SW 1271 (cell line): Measurements from ENCODE around the gene C11orf16.
"Not testable (repeated sequence)": the region's sequence is repeated elsewhere in the genome, so short reads cannot be mapped to it uniquely, and the experiment has no call there.

Experiments
- DNase-seq, 2 experiments: peaks; one replicate each; lab custom pipeline; 2025; lab: John Stamatoyannopoulos, UW

C11orf16 gene

DNA sequence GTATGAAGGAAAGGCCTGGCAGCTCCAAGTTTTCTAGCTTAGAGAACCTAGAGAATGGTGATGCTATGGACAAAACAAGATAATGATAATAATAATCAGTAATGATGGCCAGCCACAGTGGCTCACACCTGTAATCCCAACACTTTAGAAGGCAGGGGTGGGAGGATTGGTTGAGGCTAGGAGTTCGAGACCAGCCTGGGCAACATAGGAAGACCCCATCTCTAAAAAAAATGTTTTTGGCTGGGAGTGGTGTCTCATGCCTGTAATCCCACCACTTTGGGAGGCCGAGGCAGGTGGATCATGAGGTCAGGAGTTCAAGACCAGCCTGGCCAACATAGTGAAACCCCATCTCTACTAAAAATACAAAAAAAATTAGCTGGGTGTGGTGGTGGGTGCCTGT is 3.0 kb upstream of the C11orf16 start:
- DNase-seq, result not testable (repeated sequence)

DNA sequence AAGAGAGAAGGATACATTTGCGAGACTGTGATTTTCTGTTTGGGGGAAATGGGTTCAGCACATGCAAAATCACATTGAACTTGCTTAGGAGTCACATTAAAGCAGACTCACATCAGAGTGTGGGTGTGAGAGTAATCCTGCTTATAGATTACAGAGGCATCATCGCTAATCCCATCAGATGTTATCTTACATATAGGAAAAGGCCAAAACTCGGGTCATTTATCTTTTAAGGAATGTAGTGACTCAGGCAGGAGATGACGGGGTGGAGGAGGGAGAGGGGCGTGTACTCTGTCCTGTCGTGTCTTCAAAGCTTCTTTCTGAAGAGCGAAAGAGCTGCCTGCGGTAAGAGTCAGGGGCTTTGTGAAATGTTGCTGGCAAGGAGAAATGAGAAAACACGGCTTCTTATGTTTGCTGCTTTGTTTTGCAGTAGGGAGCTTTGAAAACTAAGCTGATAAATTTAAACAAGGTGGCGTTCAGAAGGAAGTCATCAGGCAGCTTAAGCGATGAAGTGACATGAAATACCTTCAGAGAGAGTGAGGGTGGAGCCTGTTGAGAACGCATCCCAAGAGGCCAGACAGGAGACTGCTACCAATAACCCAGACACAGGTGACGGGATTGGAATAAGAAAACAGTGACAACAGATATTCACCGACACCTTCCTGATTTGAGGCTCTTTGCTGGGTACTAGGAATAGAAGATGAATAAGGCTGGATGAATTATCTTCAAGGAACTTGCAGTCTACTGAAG is 2.2 kb upstream of the C11orf16 start:
- DNase-seq, result no peak

DNA sequence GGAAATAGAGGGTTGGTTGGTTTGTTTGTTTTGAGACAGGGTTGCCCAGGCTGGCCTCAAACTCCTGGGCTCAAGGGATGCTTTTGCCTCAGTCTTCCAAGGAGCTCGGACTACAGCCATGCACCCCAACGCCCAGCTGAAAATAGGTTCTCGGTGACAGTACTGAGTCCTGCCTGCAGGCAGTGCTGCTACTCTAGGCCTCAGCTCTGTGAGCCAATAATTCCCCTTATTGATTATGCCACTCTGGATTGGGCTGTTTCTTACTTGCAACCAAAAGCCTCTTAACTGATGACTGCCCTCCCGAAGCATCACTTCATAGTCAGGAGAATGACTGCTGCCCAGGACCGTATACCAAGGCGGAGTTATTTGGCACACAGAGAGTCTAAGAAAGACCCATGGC is 1.2 kb upstream of the C11orf16 start:
- DNase-seq, result no peak

DNA sequence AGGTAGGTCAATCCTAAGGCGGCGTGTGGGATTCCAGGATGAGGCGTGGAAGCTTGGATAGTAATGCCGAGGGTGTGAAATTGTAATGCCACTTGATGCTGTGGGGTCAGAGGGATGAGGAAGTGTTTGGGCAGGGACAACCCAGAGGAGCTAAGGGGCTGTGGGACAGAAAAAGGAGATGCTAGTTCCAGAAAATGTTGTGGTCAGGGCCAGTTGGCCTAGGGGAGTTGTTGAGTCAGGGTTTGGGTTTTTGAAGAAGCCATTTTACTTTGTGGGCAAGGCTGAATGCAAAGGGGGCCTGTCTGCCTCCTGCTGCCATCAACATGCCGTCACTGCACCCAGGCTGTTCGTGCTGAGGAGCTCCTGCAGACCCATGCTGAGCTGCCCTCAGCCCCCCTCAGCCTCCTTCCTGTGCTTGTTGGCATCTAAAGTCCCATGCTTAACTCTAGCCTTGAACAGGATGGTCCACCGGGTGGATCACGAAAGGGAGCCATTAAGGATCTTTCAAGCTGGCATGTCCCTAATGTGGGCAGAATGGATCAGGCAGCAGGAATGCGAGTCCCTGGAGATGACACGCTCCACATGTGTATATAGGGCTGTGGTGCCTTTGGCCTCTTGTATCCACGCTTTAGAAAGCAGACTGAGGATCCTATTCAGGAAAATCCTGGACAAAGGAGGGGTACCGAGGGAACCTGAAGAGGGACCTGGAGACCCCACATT is 2.1 kb downstream of the C11orf16 start:
- no peak for DNase-seq

DNA sequence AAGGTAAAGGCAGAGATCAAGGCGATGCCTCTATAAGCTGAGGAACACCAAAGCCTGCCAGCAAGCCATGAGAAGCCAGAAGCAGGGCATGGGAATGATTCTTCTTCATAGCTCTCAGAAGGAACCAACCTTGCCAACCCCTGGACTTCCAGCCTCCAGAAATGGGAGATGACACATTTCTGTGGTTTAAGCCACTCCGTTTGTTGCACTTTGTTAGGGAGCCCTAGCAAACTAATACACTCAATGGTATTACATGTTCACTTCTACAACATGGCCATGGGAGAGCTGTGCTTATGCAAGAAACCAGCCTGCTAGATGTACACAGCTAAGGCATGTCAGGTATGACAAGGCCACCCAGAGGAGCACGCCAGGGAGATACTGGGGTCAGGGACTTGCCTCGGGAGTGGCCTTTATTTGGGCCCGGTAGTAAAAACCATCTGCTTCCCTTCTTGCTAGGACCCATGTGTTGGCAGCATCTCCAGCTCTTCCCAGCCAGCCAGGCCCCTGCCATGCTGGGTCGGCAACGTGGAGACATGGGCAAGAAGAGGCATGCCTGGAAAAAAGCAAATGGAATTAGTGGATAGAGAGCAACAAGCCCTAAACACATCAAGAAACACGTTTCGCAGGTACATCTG is 3.6 kb downstream of the C11orf16 start:
- DNase-seq, result no peak

DNA sequence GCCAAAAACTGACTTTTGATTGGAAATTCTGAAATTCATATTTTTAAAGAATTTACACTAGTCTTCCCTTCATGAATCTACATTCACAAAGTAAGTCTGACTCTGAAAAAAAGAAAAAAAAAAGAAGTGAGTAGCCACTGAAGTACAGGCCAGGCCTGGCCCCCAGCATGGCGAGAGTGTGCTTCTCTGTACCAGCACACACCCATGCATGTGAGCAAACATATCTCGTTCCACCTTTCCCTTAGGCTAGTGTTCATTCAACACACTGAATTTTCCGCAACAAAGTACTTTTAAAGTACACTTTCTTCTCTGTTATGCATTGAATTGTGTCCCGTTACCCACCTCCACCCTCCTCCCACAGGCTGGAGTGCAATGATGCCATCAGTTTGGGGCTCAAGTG is 4.5 kb downstream of the C11orf16 start:
- no peak for DNase-seq

DNA sequence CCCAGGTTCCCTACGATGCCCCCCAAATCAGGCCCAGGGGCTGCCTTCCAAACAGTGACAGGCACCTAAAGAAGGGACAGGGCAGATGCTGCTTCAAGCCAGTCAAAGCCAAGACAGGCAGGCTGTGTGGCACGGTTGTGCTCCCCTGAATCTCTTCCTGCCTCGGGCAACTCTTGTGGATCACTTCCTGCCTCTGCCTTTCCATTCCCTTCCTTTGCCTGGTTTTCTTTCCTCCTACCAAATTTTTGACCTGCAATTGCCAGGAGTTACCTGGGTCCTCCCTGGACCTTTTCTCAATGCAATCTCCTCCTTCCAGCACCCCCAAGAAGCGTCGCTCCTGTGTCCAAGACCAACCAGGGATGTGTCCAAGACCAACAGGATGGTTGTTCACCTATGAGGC is 5.5 kb downstream of the C11orf16 start:
- no peak for DNase-seq

DNA sequence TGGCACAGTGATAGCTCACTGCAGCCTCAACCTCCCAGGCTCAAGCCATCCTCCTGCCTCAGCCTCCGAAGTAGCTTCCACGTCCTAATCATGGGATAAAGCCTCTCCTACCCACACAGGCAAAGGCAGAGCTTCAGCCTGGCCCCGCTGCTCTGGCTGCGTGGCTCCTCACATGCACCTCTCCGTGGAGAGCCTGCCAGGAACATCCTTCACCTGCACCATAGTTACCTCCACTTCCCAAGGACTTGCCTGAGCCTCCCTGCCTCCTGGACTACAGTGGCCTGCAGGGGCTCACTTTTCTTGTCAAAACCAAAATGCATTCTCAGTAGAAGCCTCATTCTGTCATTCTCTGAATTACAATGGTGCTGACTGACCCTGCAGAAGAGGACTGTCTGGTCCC is 6.5 kb downstream of the C11orf16 start:
- no peak for DNase-seq

DNA sequence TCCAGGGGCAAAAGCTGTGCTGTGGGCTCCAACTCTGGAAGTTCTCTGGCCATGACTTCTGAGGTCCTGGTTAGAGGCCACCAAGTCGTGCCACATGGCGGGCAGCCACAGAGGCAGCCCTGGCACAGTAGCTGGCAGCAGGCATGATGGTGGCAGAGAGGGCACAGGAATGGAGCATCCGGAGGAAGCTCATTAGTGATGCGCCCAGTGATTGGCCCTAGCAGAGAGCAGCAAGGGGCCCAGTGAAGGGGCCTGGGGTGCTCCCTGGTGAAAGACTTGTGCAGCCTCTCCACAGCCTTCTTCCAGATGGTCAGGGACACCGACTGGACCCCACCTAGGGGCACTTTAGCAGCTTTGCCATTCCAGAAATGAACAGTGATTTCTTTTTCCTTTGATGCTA is 7.0 kb downstream of the C11orf16 start:
- DNase-seq, result no peak

DNA sequence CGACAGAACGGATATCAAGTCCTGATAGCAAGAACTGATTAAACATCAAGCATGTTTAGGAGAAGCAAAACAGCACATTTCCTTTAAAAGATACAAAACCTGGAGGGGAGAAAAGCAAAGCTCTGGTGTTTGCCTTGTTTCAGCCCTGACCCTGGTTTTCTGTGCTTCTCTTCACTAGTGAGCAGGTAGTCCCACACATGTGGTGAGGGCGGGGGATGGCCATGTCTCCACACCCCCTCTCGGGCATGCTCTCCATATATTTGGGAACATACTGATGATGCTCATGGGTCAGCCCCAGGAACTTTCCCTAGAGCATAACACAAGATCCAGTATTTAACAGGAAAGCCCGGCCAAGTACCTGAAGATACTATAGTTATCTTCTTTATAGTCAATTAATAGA is 10.1 kb downstream of the C11orf16 start:
- no peak for DNase-seq

DNA sequence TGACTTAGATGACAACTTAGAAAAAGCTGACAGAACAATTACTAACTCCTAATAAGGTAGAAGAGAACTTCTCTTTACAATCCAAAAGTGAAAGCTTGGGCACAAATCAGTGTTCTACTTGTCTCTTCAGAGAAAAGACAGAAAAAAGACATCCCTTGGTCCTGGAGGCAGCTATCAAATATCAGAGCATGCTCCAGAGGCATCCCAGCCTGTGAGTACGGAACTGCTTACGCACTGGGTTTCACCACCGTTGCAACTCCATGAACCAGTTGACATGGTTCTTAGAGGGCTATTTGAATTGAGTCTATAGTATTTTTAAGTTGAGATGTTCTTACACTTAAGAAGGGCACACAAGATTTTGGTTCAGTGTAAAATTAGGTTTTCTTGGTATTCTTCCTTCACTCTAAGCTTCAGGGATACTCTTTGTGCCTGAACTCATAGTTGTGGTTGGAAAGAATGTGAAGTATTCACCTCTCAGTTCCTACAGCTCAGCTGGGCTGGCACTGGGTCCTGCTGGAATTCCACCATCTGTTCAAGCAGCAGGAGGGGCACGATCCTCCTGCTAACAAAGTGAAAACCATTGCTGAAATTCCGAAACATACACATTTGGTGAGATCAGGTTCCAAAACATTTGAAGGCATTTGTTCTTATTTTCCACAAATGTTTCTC is 15.5 kb downstream of the C11orf16 start:
- DNase-seq, result peak; percentile 42 to 82

DNA sequence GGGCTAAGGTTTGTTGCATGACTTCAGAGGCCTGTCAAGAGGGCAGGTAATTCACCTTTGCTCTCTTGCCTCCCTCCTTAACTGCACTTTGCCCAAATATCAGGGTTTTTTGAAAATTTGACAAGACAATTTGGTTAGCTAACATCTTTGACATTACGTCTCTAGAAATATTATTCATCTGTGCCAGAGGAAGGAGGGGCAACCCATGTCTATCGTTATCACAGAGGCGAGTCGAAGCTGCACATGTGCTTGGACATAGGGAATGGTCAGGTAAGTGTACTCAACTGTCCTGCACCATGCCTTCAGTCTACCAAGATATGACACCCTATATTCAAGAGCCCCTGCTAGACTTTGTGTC is 18.1 kb downstream of the C11orf16 start:
- no peak for DNase-seq

DNA sequence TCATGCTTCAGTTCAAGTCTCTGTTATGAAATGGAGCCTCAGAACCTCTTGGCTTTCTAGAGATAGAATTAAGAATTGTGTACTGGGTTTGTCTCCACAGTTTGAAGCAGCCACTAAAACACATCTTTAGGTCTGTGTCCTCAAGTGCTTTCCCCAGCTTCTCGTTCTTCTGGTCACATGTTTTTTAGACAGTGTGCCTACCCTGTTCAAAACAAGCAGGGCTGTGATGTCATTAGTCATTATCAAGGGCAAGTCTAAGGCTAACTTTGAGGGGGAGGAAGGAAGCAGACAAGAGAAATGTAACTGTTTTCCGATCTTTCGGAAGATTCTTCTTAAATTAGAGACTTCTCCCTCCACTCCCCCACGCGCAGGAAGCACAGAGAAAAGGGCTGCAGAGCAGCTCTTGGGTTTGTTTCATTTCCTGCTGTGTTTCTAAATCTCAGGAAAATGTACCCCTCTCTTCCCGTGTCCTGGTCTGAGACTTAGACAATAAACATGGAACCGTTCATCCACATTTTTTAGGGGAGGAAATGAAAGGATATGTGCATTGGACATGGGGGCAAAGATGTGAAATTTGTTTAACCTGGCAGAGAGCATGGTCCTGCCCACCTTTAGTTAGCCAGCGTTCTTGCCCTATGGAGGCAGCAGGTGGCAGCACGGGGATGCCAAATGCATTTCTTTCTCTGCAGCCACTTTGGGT is 18.6 kb downstream of the C11orf16 start:
- DNase-seq, result peak in 1 of 2 experiments; percentile 25

DNA sequence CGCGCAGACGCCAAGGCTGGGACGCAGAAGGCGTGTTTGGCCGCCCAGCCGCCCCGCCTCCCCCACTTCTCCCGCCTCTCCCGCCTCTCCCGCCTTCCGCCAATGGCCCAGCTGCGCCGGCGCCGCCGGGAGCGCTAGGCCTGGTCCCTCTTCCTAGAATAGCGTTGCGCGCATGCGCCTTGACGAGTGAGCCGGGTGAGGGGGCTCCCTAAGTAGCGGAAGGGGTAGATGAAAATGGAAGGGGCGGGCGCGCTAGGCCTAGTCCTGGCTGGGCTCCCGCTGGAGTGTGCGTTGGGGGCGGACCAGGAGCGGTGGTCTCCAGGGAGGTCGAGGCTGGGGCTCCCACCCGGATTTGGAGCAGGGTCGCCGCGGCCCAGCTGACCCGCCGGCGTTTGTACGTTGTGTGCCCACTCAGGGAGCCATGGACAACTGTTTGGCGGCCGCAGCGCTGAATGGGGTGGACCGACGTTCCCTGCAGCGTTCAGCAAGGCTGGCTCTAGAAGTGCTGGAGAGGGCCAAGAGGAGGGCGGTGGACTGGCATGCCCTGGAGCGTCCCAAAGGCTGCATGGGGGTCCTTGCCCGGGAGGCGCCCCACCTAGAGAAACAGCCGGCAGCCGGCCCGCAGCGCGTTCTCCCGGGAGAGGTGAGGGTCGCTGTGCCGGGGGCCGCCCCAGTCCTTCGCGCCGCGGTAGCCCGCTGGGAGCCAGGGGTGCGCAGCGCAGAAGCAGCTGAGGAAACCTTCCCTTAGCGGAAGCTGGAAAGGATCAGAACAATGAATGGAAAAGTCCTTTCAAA is 21.5 kb downstream of the C11orf16 start, which contains the start of gene AKIP1:
TSS of gene AKIP1 (plus strand) at position 161 of the 795 bp plus-strand sequence. CDS start at position 422, 261 bp downstream.
- peak; percentile 68 to 94 for DNase-seq

DNA sequence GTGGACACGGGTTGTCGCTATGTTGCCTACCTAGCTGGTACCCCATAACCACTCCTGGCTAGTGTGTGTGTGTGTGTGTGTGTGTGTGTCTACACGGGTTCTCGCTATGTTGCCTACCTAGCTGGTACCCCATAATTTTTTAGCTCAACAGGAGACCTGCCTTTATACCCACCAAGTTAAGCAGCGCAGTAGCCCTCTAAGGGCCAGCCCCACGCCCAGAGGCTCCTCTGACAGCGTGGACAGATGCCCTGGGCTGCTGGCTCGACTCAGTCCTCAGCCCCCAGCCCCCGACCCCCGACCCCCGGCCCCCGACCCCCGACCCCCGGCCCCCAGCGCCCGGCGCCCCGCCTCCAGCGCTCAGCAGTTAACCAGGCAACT is 22.1 kb downstream of the C11orf16 start:
- DNase-seq, result no peak

DNA sequence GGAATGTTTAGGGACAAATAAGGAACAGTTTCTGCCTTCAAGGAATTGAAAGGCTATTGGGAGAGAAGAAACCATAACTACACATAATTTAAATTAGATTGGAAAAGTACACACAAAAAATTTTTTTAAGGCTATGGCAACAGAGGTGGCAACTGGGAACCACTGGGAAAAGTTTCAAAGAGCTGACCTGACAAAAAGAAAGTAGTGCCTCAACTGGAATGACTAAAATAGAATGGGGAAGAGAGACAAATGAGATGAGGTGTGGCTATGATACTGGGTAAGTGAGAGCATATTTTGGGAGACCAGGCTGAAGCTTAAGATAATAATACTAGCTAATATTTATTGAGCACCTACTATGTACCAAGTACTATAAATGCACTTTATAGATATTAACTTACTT is 24.6 kb downstream of the C11orf16 start:
- DNase-seq, result no peak

DNA sequence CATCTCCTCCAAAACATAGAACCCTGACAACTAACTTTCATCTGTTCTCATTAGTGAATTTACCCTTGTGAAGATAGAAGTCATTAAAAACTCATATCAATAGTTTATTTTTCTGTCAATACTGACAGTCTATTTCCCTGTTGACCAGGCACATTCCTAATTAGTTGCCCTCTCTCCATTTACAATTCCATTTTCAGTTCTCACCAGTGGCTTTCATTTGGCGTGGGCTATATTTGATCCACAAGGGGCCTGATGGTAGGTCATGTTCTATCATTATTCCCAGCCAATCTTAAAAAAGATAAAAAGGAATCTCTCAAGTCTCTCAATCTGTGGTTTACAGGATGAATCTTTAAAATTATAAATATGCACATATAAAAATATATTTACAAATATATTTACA is 25.6 kb downstream of the C11orf16 start:
- DNase-seq, result no peak

DNA sequence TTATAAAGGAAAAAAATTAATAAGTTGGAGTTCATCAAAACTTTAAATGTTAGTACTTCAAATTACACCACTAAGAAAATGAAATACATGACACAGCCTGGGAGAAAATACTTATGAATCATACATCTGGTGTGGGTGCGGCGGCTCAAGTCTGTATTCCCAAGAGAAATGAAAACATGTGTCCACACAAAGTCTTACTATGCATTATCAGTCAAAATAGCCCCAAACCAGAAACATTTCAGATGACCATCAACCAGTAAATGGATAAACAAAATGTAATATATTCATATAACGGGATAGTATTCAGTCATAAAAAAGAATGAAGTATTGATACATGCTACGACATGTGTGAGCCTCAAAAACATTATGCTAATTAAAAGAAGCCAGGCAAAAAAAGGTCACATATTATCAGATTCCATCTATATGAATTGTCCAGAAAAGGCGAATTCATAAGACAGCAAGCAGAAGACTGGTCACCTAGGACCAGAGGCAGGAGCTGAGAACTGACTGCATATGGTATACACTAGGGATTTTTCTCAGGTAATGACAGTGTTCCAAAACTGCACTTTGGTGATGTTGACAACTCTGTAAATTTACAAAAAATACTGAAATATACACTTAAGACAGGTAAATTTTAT is 27.1 kb downstream of the C11orf16 start:
- DNase-seq, result no peak

DNA sequence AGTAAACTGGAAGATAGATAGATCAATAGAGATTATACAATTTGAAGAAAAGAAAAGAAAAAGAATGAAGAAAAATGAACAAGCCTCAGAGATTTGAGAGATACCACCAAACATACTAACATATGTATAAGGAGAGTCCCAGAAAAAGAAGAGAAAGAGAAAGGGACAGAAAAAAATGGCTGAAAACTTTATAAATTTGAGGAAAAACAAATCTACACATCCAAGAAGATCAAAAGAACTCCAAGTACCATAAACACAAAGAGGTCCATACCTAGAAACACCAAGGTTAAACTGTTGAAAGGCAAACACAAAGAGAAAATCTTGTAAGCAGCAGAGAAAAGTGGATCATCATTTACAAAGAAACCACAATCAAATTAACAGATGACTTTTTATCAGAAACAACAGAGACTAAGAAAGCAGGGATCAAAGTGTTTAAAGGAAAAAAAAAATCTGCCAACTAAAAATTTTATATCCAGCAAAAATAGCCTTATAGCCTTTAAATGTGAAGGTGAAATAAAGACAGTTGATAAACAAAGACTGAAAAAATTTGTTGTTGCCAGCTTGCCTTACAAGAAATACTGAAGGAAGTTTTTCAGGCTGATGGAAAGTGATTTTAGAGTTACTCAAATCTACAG is 33.5 kb downstream of the C11orf16 start:
- no peak for DNase-seq

DNA sequence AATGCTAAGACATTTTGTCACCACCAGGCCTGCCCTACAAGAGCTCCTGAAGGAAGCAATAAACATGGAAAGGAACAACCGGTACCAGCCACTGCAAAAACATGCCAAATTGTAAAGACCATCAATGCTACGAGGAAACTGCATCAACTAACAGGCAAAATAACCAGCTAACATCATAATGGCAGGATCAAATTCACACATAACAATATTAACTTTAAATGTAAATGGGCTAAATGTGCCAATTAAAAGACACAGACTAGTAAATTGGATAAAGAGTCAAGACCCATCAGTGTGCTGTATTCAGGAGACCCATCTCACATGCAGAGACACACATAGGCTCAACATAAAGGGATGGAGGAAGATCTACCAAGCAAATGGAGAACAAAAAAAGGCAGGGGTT is 41.6 kb downstream of the C11orf16 start:
- not testable (repeated sequence) for DNase-seq
